GM12874 (cell line): ENCODE measurements around the gene UBQLN1.

Source experiments
- TF ChIP-seq, protein P1 (sequence below): IDR thresholded peaks from 2 replicates; pipeline ENCODE4 v1.5.1; 2011; ENCODE audit warnings: low read depth, mild to moderate bottlenecking, control low read depth, low read length, moderate library complexity; ENCODE audit not compliant: insufficient read depth

The UBQLN1 gene

GRCh38 chr9:83707768-83708514, at the start of gene UBQLN1:
Gene UBQLN1 (minus strand): TSS chr9:83707958. CDS start chr9:83707679, 279 bp downstream.
- TF ChIP-seq, protein P1, sequence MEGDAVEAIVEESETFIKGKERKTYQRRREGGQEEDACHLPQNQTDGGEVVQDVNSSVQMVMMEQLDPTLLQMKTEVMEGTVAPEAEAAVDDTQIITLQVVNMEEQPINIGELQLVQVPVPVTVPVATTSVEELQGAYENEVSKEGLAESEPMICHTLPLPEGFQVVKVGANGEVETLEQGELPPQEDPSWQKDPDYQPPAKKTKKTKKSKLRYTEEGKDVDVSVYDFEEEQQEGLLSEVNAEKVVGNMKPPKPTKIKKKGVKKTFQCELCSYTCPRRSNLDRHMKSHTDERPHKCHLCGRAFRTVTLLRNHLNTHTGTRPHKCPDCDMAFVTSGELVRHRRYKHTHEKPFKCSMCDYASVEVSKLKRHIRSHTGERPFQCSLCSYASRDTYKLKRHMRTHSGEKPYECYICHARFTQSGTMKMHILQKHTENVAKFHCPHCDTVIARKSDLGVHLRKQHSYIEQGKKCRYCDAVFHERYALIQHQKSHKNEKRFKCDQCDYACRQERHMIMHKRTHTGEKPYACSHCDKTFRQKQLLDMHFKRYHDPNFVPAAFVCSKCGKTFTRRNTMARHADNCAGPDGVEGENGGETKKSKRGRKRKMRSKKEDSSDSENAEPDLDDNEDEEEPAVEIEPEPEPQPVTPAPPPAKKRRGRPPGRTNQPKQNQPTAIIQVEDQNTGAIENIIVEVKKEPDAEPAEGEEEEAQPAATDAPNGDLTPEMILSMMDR: no peak

DNA sequence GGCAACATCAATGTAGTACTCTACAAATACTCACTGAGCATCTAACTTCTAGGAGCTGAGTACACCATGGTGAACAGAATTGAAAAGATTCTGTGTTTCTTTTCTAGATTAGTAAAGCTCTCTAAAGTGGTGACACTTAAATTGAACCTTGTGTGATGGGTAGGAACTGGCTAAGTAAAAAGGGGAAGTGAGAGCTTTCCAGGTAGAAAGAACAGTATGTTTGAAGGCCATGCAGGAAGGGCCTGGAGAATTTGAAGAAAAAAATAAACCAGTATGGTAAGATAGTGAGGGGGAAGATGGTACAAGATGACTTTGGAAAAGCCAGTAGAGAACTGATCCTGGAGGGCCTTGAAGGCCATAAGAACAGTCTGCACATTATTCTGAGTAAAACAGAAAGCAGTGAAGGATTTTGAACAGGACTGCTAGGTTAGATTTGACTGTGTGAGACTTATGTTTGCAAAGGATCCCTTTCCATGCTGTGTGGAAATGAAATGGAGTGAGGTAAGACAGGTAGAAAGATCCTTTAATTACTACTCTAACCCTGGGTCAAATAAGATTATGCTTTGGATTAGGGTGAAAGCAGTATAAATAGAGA, 46.7 kb upstream of the UBQLN1 start:
- TF ChIP-seq, protein P1: no peak

DNA sequence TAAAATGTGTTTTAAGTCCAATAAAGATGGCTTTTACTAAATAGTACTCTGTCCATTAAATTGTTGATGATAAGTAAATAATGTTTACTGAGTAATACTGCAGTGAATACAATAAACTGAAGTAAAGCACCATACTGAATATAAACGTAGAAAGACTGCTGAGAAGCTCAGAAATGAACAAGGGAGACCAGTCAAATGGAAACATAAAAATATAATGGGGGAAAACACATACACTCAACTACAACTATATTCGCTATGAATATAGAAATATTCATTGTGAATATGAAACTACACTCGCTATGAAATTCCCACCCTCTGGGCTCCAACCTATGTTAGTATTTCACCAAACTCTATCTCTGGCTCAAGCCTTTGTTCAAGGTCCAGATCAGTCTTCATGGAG, 41.9 kb upstream of the UBQLN1 start:
- TF ChIP-seq, protein P1: no peak

- TF ChIP-seq, protein P1: no peak
These were observed 36.4 kb upstream of the UBQLN1 start for GRCh38 chr9:83744206-83744605.

DNA sequence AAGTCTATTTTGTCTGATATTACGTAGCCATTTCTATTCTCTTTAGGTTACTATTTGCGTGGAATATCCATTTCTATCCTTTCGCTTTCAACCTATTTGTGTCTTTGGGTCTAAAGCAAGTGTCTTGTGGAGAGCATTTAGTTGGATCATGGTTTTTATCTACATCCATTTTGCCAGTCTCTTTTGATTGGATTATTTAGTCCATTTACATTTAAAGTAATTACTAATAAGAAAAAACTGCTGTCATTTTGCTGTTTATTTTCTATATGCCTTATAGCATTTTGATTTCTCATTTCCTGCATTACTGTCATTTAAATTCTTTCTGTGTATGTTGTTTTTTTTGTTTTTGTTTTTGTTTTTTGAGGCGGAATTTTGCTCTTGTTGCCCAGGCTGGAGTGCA, 26.0 kb upstream of the UBQLN1 start:
- TF ChIP-seq, protein P1: no peak

- TF ChIP-seq, protein P1: no peak
These were observed 16.7 kb upstream of the UBQLN1 start for GRCh38 chr9:83724436-83724835.

- TF ChIP-seq, protein P1: no peak
These were observed 15.2 kb upstream of the UBQLN1 start for GRCh38 chr9:83722726-83723495.
